Right atrium auricular region (tissue), 2 donors: ENCODE measurements around the gene GABPB2. TPM values are rescaled to one million over a fixed set of nuclear protein-coding genes. Genes with fewer than 3 reads are reported as not detected.

ENCODE experiments used
- DNase-seq: peaks from one replicate; pipeline ENCODE4 v3.0.0-alpha.2; 2019; ENCODE audit warnings: low spot score
- H3K27ac ChIP-seq, 2 donors: fragments of 200-600 bp; sonication (generic); 1 replicate in 1 of 2; 2 replicates in 1 of 2; pipeline ENCODE4 v1.5.1; 2016 to 2019
- H3K27me3 ChIP-seq, 2 donors: fragments of 200-600 bp; sonication (generic); one replicate each; pipeline versions ENCODE4 v1.5.1 to v1.6.0; 2017 to 2019
- H3K36me3 ChIP-seq: fragments of 200-600 bp; sonication (generic); one replicate; pipeline ENCODE4 v1.5.1; 2016
- H3K4me1 ChIP-seq, 2 donors: fragments of 200-600 bp; sonication (generic); one replicate each; pipeline versions ENCODE4 v1.5.1 to v1.6.0; 2017 to 2019
- H3K4me3 ChIP-seq, 2 donors: fragments of 200-600 bp; sonication (generic); 1 replicate in 1 of 2; 2 replicates in 1 of 2; pipeline ENCODE4 v1.5.1; 2017 to 2019; ENCODE audit warnings: mild to moderate bottlenecking in 1 of 2, moderate library complexity in 1 of 2
- H3K9me3 ChIP-seq, 2 donors: fragments of 200-600 bp; sonication (generic); one replicate each; pipeline ENCODE4 v1.5.1; 2019
- CTCF ChIP-seq, 2 donors: fragments of 200-600 bp; sonication (generic); IDR thresholded peaks; one replicate each; pipeline ENCODE4 v1.5.1; 2019; ENCODE audit warnings: antibody characterized with exemption in 2 of 2
- total RNA-seq, 2 donors: library from RNA; depleted of rRNA; stranded (reverse); fragments of >200 nt; gene quantifications; one replicate each; pipeline ENCODE4 v1.1.0, GENCODE V29; 2016

Gene GABPB2
- total RNA-seq, 2 donors from 2014 or later, result 18.0 to 19.4 TPM

- DNase-seq, result no peak
- Histone ChIP-seq H3K4me1 (peaks cover 0 to 15% of the 10 kb centered on the region in 2 donors), H3K27ac (no peak overlapping the region), H3K27me3 (no peaks in the 10 kb centered on the region), H3K4me3 (no peak overlapping the region), H3K36me3 (peaks cover 30% of the 10 kb centered on the region), H3K9me3 (no peaks in the 10 kb centered on the region)
- TF ChIP-seq CTCF (IDR thresholded peaks at IDR 0.05), result no peak
These were observed 88.8 kb downstream of the GABPB2 start for GRCh38 chr1:151159373-151159772.

- peak overlapping the region; percentile 92 to 95 for H3K27ac ChIP-seq
- H3K4me1 ChIP-seq, result peaks cover 0 to 35% of the 10 kb centered on the region in 2 donors
- DNase-seq, result no peak
- peaks cover 23% of the 10 kb centered on the region for H3K36me3 ChIP-seq
- H3K9me3 ChIP-seq, result no peaks in the 10 kb centered on the region
- TF ChIP-seq CTCF (IDR thresholded peaks at IDR 0.05), result no peak
- peak overlapping the region; percentile 50 to 81 for H3K4me3 ChIP-seq
- H3K27me3 ChIP-seq, result no peaks in the 10 kb centered on the region
These were observed 94.2 kb downstream of the GABPB2 start for GRCh38 chr1:151164732-151165280.

- peaks cover 22% of the 10 kb centered on the region for H3K36me3 ChIP-seq
- peak overlapping the region; percentile 50 to 81 for H3K4me3 ChIP-seq
- H3K27me3 ChIP-seq, result no peaks in the 10 kb centered on the region
- TF ChIP-seq CTCF (IDR thresholded peaks at IDR 0.05), result no peak
- no peak for DNase-seq
- peaks cover 0 to 35% of the 10 kb centered on the region in 2 donors for H3K4me1 ChIP-seq
- H3K9me3 ChIP-seq, result no peaks in the 10 kb centered on the region
- peak overlapping the region; percentile 92 to 95 for H3K27ac ChIP-seq
These were observed 94.7 kb downstream of the GABPB2 start for GRCh38 chr1:151165281-151165737.

- Histone ChIP-seq H3K9me3 (no peaks in the 10 kb centered on the region), H3K4me3 (peak within 1 kb of the TSS; percentile 50 to 81), H3K27me3 (no peaks in the 10 kb centered on the region), H3K36me3 (peaks cover 22% of the 10 kb centered on the region), H3K4me1 (peaks cover 0 to 31% of the 10 kb centered on the region in 2 donors), H3K27ac (peak within 1 kb of the TSS; percentile 92 to 95)
- TF ChIP-seq CTCF (IDR thresholded peaks at IDR 0.05), result peak in 1 of 2 donors; percentile 18
- DNase-seq, result peak; percentile 98
These were observed 95.4 kb downstream of the GABPB2 start, which contains the start of the genes LYSMD1 and SCNM1 for GRCh38 chr1:151165738-151166504. Gene LYSMD1 (minus strand): TSS chr1:151165902. CDS start chr1:151165258, 644 bp downstream. Gene SCNM1 (plus strand): TSS chr1:151166144. CDS start chr1:151166153, 9 bp downstream.

- H3K27me3 ChIP-seq, result no peaks in the 10 kb centered on the region
- no peak for DNase-seq
- no peak for TF ChIP-seq CTCF (IDR thresholded peaks at IDR 0.05)
- H3K9me3 ChIP-seq, result no peaks in the 10 kb centered on the region
- peaks cover 0 to 31% of the 10 kb centered on the region in 2 donors for H3K4me1 ChIP-seq
- H3K4me3 ChIP-seq, result peak overlapping the region; percentile 50 to 81
- H3K36me3 ChIP-seq, result peaks cover 20% of the 10 kb centered on the region
- peak overlapping the region; percentile 92 to 95 for H3K27ac ChIP-seq
These were observed 96.0 kb downstream of the GABPB2 start for GRCh38 chr1:151166505-151166956.
